ENCODE data around the gene SEC22C.

DNA sequence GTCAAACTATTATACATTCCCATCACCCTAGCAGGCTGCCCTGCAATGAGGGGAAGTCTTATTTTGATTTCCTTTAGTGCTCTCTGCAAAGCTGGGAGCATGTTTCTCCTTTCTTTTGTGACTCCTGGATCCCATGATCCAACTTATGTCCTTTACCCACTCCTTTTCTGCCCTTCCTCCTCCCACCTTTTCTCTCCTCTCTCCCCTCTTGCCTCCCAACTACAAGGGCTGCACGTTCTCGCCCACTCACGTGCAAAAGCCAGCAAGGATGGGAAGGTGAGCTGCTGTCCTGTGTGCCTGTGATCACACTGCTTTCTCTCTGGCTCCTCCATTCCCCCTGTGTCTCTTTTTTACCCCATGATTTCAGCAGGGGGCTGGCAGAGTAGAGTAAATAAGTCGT lies 73.2 kb downstream of the SEC22C start:
- TF ChIP-seq, protein P1, sequence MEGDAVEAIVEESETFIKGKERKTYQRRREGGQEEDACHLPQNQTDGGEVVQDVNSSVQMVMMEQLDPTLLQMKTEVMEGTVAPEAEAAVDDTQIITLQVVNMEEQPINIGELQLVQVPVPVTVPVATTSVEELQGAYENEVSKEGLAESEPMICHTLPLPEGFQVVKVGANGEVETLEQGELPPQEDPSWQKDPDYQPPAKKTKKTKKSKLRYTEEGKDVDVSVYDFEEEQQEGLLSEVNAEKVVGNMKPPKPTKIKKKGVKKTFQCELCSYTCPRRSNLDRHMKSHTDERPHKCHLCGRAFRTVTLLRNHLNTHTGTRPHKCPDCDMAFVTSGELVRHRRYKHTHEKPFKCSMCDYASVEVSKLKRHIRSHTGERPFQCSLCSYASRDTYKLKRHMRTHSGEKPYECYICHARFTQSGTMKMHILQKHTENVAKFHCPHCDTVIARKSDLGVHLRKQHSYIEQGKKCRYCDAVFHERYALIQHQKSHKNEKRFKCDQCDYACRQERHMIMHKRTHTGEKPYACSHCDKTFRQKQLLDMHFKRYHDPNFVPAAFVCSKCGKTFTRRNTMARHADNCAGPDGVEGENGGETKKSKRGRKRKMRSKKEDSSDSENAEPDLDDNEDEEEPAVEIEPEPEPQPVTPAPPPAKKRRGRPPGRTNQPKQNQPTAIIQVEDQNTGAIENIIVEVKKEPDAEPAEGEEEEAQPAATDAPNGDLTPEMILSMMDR (IDR thresholded peaks at IDR 0.05), result no peak
- no peak for TF ChIP-seq RFX5 (IDR thresholded peaks at IDR 0.05; ENCODE audit: low read length)
- TF ChIP-seq GATA2 (CRISPR knock-in tag; IDR thresholded peaks at IDR 0.05), result no peak
- TF ChIP-seq TCF12 (IDR thresholded peaks at IDR 0.05), result no peak
- TF ChIP-seq ELF1 (IDR thresholded peaks at IDR 0.05), result no peak
- TF ChIP-seq, protein P2, sequence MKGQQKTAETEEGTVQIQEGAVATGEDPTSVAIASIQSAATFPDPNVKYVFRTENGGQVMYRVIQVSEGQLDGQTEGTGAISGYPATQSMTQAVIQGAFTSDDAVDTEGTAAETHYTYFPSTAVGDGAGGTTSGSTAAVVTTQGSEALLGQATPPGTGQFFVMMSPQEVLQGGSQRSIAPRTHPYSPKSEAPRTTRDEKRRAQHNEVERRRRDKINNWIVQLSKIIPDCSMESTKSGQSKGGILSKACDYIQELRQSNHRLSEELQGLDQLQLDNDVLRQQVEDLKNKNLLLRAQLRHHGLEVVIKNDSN (IDR thresholded peaks at IDR 0.05; ENCODE audit: borderline replicate concordance, low read depth), result no peak
- TF ChIP-seq, protein P3, sequence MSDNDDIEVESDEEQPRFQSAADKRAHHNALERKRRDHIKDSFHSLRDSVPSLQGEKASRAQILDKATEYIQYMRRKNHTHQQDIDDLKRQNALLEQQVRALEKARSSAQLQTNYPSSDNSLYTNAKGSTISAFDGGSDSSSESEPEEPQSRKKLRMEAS (IDR thresholded peaks at IDR 0.05; ENCODE audit: low read depth), result no peak
- no peak for TF ChIP-seq JUND (IDR thresholded peaks at IDR 0.05)
- no peak for TF ChIP-seq TAF1 (IDR thresholded peaks at IDR 0.05; ENCODE audit: borderline replicate concordance, low read depth, low read length)
- no peak for TF ChIP-seq FOXM1 (IDR thresholded peaks at IDR 0.05; ENCODE audit: low read depth)
- no peak for TF ChIP-seq MXI1 (IDR thresholded peaks at IDR 0.05; ENCODE audit: low read depth, low read length)
- TF ChIP-seq FOXJ3 (CRISPR knock-in tag; IDR thresholded peaks at IDR 0.05), result no peak

Measured in SK-N-SH (cell line).